Middle frontal gyrus (tissue), 1 donor: ENCODE measurements around the gene MYOF.

Experiments used
- DNase-seq: peaks from one replicate; pipeline ENCODE4 v3.0.0-alpha.2; 2015; ENCODE audit warnings: low spot score; ENCODE audit errors: extremely low spot score

MYOF gene

GRCh38 chr10:93261089-93261488 lies 221.0 kb downstream of the MYOF start:
- DNase-seq, result no peak

- no peak for DNase-seq
Observed at GRCh38 chr10:93259126-93259525, 223.0 kb downstream of the MYOF start.
